Measurements from ENCODE around the gene POLR3GL.
A peak's percentile ranks its signal among the peaks of the same experiment; 100 is the strongest.

The POLR3GL gene

DNA sequence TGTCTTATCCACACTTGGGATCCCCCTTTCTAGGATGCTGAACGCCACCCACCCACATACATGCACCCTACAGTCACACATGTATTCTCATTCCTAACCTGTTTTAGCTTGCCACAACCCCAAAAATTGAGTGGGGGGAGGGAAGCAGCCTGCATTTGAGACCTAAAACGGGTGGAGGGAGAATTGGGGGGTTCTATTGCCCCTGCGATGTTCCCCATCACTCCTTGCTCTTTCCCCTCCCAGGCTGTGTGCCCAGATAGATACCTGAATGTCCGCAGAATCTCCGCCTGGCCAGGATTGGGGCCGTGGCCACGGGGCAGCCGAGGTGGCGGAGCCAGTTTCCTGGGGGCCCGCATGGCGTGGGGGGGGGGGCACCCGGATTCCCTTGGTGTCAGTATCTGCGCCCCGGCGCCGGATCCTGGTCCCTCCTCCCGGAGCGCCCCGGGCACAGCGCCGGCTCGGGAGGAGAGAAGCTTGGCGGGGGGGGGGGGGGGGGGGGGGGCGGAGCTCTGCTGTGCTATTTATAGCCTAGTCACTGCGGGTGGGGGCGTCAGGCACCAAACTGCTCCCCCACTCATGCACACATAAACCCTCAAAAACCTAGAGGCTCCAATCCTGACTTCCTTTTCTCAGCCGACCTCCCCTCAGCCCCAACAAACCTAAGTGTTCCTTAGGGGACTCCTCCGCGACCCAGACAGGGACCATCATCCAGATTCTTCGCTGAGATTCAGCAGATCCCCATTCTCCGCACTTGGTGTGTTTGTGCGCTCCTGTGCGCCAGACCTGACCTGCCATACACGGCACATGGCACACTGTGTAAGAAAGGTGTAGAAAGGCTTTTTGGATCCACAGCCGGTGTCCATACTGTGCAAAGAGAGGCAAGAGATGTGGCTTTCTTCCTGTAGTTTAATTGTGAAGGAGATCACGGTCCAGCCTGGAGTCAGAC lies 2.1 kb upstream of the POLR3GL start:
- H3K4me1 ChIP-seq (ENCODE audit: insufficient read depth, poor library complexity, severe bottlenecking) = peaks cover 15% of the 10 kb centered on the region

GRCh38 chr1:145963265-145964019 lies 1.0 kb upstream of the POLR3GL start:
- ATAC-seq (ENCODE audit: low read depth) (peak; percentile 58), DNase-seq (ENCODE audit: low spot score) (no peak)
- H3K9me3 ChIP-seq (ENCODE audit: severe bottlenecking) = no peaks in the 10 kb centered on the region
- H3K4me3 ChIP-seq (ENCODE audit: severe bottlenecking) = peak overlapping the region; percentile 46
- TF ChIP-seq, protein P1, sequence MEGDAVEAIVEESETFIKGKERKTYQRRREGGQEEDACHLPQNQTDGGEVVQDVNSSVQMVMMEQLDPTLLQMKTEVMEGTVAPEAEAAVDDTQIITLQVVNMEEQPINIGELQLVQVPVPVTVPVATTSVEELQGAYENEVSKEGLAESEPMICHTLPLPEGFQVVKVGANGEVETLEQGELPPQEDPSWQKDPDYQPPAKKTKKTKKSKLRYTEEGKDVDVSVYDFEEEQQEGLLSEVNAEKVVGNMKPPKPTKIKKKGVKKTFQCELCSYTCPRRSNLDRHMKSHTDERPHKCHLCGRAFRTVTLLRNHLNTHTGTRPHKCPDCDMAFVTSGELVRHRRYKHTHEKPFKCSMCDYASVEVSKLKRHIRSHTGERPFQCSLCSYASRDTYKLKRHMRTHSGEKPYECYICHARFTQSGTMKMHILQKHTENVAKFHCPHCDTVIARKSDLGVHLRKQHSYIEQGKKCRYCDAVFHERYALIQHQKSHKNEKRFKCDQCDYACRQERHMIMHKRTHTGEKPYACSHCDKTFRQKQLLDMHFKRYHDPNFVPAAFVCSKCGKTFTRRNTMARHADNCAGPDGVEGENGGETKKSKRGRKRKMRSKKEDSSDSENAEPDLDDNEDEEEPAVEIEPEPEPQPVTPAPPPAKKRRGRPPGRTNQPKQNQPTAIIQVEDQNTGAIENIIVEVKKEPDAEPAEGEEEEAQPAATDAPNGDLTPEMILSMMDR (IDR thresholded peaks at IDR 0.05; ENCODE audit: poor library complexity, severe bottlenecking) = no peak
- H3K27me3 ChIP-seq (ENCODE audit: insufficient read depth, poor library complexity, severe bottlenecking) = no peaks in the 10 kb centered on the region
- peak overlapping the region; percentile 80 for H3K27ac ChIP-seq (ENCODE audit: poor library complexity, severe bottlenecking)
- 0 out of 2 replicates have a peak, but pooled peaks cover 3% of the 10 kb centered on the region for H3K36me3 ChIP-seq (ENCODE audit: low read depth)
- H3K4me1 ChIP-seq (ENCODE audit: insufficient read depth, poor library complexity, severe bottlenecking) = peaks cover 15% of the 10 kb centered on the region

More for the DNA sequence above, 2.1 kb upstream of the POLR3GL start:
- TF ChIP-seq, protein P1 (IDR thresholded peaks at IDR 0.05; ENCODE audit: poor library complexity, severe bottlenecking) = no peak
- no peaks in the 10 kb centered on the region for H3K9me3 ChIP-seq (ENCODE audit: severe bottlenecking)
- H3K27ac ChIP-seq (ENCODE audit: poor library complexity, severe bottlenecking) = peak overlapping the region; percentile 80
- no peaks in the 10 kb centered on the region for H3K36me3 ChIP-seq (ENCODE audit: low read depth)
- H3K4me3 ChIP-seq (ENCODE audit: severe bottlenecking) = peak overlapping the region; percentile 35
- no peak for ATAC-seq (ENCODE audit: low read depth)
- DNase-seq (ENCODE audit: low spot score) = peak; percentile 61
- H3K27me3 ChIP-seq (ENCODE audit: insufficient read depth, poor library complexity, severe bottlenecking) = no peaks in the 10 kb centered on the region

DNA sequence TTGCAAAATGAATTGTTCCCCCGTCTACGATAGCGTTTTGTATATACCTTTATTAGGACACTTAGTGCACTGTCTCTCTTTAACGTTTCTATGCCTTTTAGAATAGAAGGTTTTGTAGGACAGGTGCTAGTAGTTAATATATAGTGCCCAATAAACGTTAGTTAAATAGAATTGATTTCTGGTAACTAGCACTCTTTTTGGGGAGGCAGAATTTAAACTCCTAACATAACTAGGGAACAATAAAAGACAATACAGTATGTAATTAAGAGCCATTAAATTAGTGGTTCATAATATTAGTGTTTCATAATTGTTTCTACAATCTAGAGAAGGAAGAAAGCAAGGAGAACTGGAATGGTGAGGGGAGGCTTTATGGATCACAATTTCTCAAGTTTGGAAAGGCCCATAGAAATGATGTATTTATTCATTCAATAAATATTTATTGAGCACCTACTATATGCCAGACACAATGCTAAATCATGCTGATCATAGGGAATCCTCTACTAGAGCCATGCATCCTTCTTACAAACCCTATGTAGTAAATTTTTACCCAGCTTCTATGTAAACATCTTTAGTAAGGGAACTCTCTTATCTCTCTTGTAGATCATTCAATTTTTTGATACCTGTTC lies 742 bp downstream of the POLR3GL start:
- H3K27me3 ChIP-seq (ENCODE audit: insufficient read depth, poor library complexity, severe bottlenecking) = no peaks in the 10 kb centered on the region
- 0 out of 2 replicates have a peak, but pooled peaks cover 3% of the 10 kb centered on the region for H3K36me3 ChIP-seq (ENCODE audit: low read depth)
- no peaks in the 10 kb centered on the region for H3K9me3 ChIP-seq (ENCODE audit: severe bottlenecking)
- TF ChIP-seq, protein P1 (IDR thresholded peaks at IDR 0.05; ENCODE audit: poor library complexity, severe bottlenecking) = no peak
- peak overlapping the region; percentile 46 for H3K4me3 ChIP-seq (ENCODE audit: severe bottlenecking)
- peaks cover 15% of the 10 kb centered on the region for H3K4me1 ChIP-seq (ENCODE audit: insufficient read depth, poor library complexity, severe bottlenecking)
- peak overlapping the region; percentile 80 for H3K27ac ChIP-seq (ENCODE audit: poor library complexity, severe bottlenecking)
- ATAC-seq (ENCODE audit: low read depth) (no peak), DNase-seq (ENCODE audit: low spot score) (no peak)

DNA sequence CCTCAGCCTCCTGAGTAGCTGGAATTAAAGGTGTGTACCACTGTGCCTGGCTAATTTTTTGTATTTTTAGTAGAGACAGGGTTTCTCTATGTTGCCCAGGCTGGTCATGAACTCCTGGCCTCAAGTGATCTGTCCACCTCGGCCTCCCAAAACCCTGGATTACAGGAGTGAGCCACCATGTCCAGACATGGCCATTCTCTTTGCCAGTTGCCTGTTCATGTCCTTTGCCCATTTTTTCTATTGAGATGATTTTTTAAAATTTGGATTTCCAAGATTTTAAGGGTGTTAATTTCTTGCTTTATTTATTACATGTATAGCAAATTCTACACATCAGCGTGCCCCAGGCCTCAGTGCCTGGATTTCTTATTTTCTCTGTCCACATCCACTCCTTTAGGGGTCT lies 2.8 kb downstream of the POLR3GL start:
- ATAC-seq (ENCODE audit: low read depth) (no peak), DNase-seq (ENCODE audit: low spot score) (no peak)
- H3K27me3 ChIP-seq (ENCODE audit: insufficient read depth, poor library complexity, severe bottlenecking) = no peaks in the 10 kb centered on the region
- H3K4me3 ChIP-seq (ENCODE audit: severe bottlenecking) = no peak overlapping the region
- H3K27ac ChIP-seq (ENCODE audit: poor library complexity, severe bottlenecking) = no peak overlapping the region
- TF ChIP-seq, protein P1 (IDR thresholded peaks at IDR 0.05; ENCODE audit: poor library complexity, severe bottlenecking) = no peak
- H3K36me3 ChIP-seq (ENCODE audit: low read depth) = 0 out of 2 replicates have a peak, but pooled peaks cover 3% of the 10 kb centered on the region
- H3K4me1 ChIP-seq (ENCODE audit: insufficient read depth, poor library complexity, severe bottlenecking) = peaks cover 15% of the 10 kb centered on the region
- H3K9me3 ChIP-seq (ENCODE audit: severe bottlenecking) = no peaks in the 10 kb centered on the region
